ENCODE measurements around the gene LRRFIP1.

DNA sequence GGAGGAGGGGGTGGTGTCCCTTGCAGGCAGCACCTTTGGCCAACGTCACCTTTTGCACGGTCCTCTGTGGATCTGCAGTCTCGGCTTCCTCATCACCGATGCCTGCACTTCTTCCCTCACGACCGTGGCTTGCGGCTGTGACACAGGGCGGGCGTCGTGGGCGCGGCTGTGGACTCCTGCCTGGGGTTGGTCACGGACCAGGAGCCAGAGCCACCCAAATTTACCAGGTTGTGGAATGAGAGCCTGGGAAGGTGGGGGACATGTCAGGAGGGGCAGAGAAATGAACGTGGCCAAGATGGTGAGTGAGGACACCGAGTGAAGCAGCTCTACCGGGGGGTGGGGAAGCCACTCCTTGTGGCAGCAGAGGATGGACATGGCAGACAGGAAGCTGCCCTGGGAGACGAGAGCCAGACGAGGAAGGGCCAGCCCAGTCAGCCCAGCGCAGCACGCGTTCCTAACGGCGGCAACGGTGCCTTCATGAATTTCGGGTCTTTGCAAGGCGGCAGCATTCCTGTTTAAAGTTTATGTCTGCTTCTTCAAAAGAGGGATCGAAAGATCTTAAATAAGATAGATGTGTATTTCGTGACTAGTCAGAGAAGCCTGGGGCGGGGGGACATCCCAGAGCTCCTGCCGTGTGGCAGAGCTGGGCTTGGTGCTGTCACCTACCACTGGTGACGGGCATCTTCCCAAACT lies 84.2 kb downstream of the LRRFIP1 start:
- TF ChIP-seq, protein P1, sequence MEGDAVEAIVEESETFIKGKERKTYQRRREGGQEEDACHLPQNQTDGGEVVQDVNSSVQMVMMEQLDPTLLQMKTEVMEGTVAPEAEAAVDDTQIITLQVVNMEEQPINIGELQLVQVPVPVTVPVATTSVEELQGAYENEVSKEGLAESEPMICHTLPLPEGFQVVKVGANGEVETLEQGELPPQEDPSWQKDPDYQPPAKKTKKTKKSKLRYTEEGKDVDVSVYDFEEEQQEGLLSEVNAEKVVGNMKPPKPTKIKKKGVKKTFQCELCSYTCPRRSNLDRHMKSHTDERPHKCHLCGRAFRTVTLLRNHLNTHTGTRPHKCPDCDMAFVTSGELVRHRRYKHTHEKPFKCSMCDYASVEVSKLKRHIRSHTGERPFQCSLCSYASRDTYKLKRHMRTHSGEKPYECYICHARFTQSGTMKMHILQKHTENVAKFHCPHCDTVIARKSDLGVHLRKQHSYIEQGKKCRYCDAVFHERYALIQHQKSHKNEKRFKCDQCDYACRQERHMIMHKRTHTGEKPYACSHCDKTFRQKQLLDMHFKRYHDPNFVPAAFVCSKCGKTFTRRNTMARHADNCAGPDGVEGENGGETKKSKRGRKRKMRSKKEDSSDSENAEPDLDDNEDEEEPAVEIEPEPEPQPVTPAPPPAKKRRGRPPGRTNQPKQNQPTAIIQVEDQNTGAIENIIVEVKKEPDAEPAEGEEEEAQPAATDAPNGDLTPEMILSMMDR (IDR thresholded peaks at IDR 0.05; ENCODE audit: borderline replicate concordance, extremely low read depth, low read length, poor library complexity, severe bottlenecking), result no peak
- TF ChIP-seq EZH2 (IDR thresholded peaks at IDR 0.05; ENCODE audit: borderline replicate concordance, low read depth, low read length, severe bottlenecking), result no peak
